Omental fat pad (tissue), 4 donors: ENCODE results near the gene STAG2. TPM values are rescaled to one million over a fixed set of nuclear protein-coding genes. Genes with fewer than 3 reads are reported as not detected.
"Not testable (repeated sequence)": the region's sequence is repeated elsewhere in the genome, so short reads cannot be mapped to it uniquely, and the experiment has no call there.

Source experiments
- ATAC-seq: fragments of 150-250 bp; one replicate; pipeline ENCODE4 v1.9.1; 2016; ENCODE audit warnings: mild to moderate bottlenecking, moderate library complexity; ENCODE audit not compliant: low FRiP score
- DNase-seq: peaks from one replicate; pipeline ENCODE4 v3.0.0-alpha.2; 2019; ENCODE audit warnings: low spot score
- CTCF ChIP-seq, 3 donors: fragments of 450-650 bp; IDR thresholded peaks; one replicate each; pipeline ENCODE4 v1.5.1; 2016 to 2017; ENCODE audit warnings: antibody characterized with exemption in 3 of 3, mild to moderate bottlenecking in 3 of 3, moderate library complexity in 2 of 3
- total RNA-seq, 4 donors: library from RNA; depleted of rRNA; stranded (reverse); fragments of >200 nt; gene quantifications; one replicate each; pipeline ENCODE4 v1.1.0, GENCODE V29; 2016

Gene STAG2
- total RNA-seq, 4 donors from 2014 or later, result 41.4 to 83.2 (median 58.9) TPM

GRCh38 chrX:124113621-124114600 is 152.4 kb downstream of the STAG2 start:
- DNase-seq, result no peak
- TF ChIP-seq CTCF (IDR thresholded peaks at IDR 0.05), result no peak
- ATAC-seq, result no peak

- no peak for TF ChIP-seq CTCF (IDR thresholded peaks at IDR 0.05)
- DNase-seq (no peak), ATAC-seq (no peak)
Observed at GRCh38 chrX:124117325-124117724, 155.8 kb downstream of the STAG2 start.

GRCh38 chrX:124125471-124125870 is 164.0 kb downstream of the STAG2 start:
- DNase-seq, result no peak
- no peak for TF ChIP-seq CTCF (IDR thresholded peaks at IDR 0.05)
- no peak for ATAC-seq

- ATAC-seq (no peak), DNase-seq (no peak)
- no peak for TF ChIP-seq CTCF (IDR thresholded peaks at IDR 0.05)
Observed at GRCh38 chrX:124127496-124127895, 166.0 kb downstream of the STAG2 start.

GRCh38 chrX:124132437-124132836 is 170.9 kb downstream of the STAG2 start:
- not testable (repeated sequence) for ATAC-seq, DNase-seq

GRCh38 chrX:124145749-124146148 is 184.2 kb downstream of the STAG2 start:
- ATAC-seq, result no peak
- no peak for TF ChIP-seq CTCF (IDR thresholded peaks at IDR 0.05)
- DNase-seq, result no peak

GRCh38 chrX:124151195-124151594 is 189.7 kb downstream of the STAG2 start:
- TF ChIP-seq CTCF (IDR thresholded peaks at IDR 0.05), result no peak
- ATAC-seq, result no peak

More at GRCh38 chrX:124151195-124151594, 189.7 kb downstream of the STAG2 start:
- no peak for DNase-seq

Other genes with a start within 250 kb of the STAG2 start
- gene THOC2, start 228.7 kb upstream of the STAG2 start, total RNA-seq, result 100 to 1,000 TPM in 1 of 4 donors, 10 to 100 TPM in 3; 64.0 to 111 (median 77.7) TPM
- 10 to 100 TPM; 22.5 to 35.8 (median 24.9) TPM for gene XIAP, start 101.7 kb upstream of the STAG2 start, total RNA-seq